ENCODE results near the gene KCNK4. TPM values are rescaled to one million over a fixed set of nuclear protein-coding genes. Genes with fewer than 3 reads are reported as not detected.

The KCNK4 gene
- total and polyA plus RNA-seq, 11 donors = not detected

- Histone ChIP-seq H3K27ac (no peak overlapping the region), H3K4me1 (peaks cover 0 to 26% (median 16%) of the 10 kb centered on the region in 12 donors), H3K36me3 (no peaks in the 10 kb centered on the region), H3K4me3 (no peak overlapping the region), H3K27me3 (no peaks in the 10 kb centered on the region), H3K9me3 (peaks cover 0 to 5% (median 0%) of the 10 kb centered on the region in 12 donors)
- TF ChIP-seq POLR2A (IDR thresholded peaks at IDR 0.05) (no peak), CTCF (IDR thresholded peaks at IDR 0.05) (no peak)
- intact Hi-C loops (cut with DNase I) = no loop called here
- 79 to 84% (median 82%) methylated on average over 3 of the region's 3 CpGs for WGBS, 4 donors
- DNase-seq = no peak
- no peak for ATAC-seq
These were observed 36.9 kb downstream of the KCNK4 start for GRCh38 chr11:64327993-64328392.

- Histone ChIP-seq H3K4me1 (peaks cover 0 to 33% (median 16%) of the 10 kb centered on the region in 12 donors), H3K27ac (no peak overlapping the region), H3K4me3 (no peak overlapping the region), H3K27me3 (no peaks in the 10 kb centered on the region), H3K36me3 (no peaks in the 10 kb centered on the region), H3K9me3 (peaks cover 0 to 5% (median 0%) of the 10 kb centered on the region in 12 donors)
- no peak for DNase-seq
- WGBS, 4 donors = 77 to 84% (median 79%) methylated on average over 11 of the region's 11 CpGs
- intact Hi-C loops (cut with DNase I) = no loop called here
- TF ChIP-seq POLR2A (IDR thresholded peaks at IDR 0.05) (no peak), CTCF (IDR thresholded peaks at IDR 0.05) (no peak)
- no peak for ATAC-seq
These were observed 39.8 kb downstream of the KCNK4 start for GRCh38 chr11:64330888-64331287.

GRCh38 chr11:64331569-64332371 is 40.7 kb downstream of the KCNK4 start:
- 41 to 47% (median 44%) methylated on average over 15 to 20 of the region's 20 CpGs for WGBS, 4 donors
- H3K27ac ChIP-seq = peak overlapping the region in 2 of 12 donors; percentile 32 to 37
- DNase-seq (peak; percentile 61 to 88 (median 83)), ATAC-seq (peak in 3 of 4 donors; percentile 77 to 80 (median 78))
- H3K36me3 ChIP-seq = no peaks in the 10 kb centered on the region
- H3K27me3 ChIP-seq = no peaks in the 10 kb centered on the region
- TF ChIP-seq POLR2A (IDR thresholded peaks at IDR 0.05) (no peak), CTCF (IDR thresholded peaks at IDR 0.05) (peak; percentile 16 to 55 (median 34))
- peak overlapping the region in 1 of 12 donors; percentile 12 for H3K4me3 ChIP-seq
- peaks cover 0 to 5% (median 0%) of the 10 kb centered on the region in 12 donors for H3K9me3 ChIP-seq
- H3K4me1 ChIP-seq = peaks cover 0 to 33% (median 16%) of the 10 kb centered on the region in 12 donors
- intact Hi-C loops (cut with DNase I) = no loop called here

- TF ChIP-seq POLR2A (IDR thresholded peaks at IDR 0.05) = no peak
- no peak for TF ChIP-seq CTCF (IDR thresholded peaks at IDR 0.05)
- no peak for DNase-seq
- WGBS, 4 donors = 90 to 93% (median 92%) methylated on average over 8 of the region's 8 CpGs
- intact Hi-C loops (cut with DNase I) = no loop called here
- H3K9me3 ChIP-seq = no peaks in the 10 kb centered on the region
- H3K27ac ChIP-seq = no peak overlapping the region
- no peak overlapping the region for H3K4me3 ChIP-seq
- H3K27me3 ChIP-seq = no peaks in the 10 kb centered on the region
- H3K36me3 ChIP-seq = no peaks in the 10 kb centered on the region
- peaks cover 0 to 40% (median 16%) of the 10 kb centered on the region in 12 donors for H3K4me1 ChIP-seq
- no peak for ATAC-seq
These were observed 42.5 kb downstream of the KCNK4 start for GRCh38 chr11:64333556-64333955.
